Central memory CD8-positive, alpha-beta T cell (primary cell): Measurements from ENCODE around the gene SGPP2.
"Not testable (repeated sequence)": the region's sequence is repeated elsewhere in the genome, so short reads cannot be mapped to it uniquely, and the experiment has no call there.

Experiments used
- ATAC-seq: fragments of 150-1000 bp; cut with Tn5 transposase; replicated peaks from 2 replicates; pipeline ENCODE4 v1.10.0; 2022; ENCODE audit warnings: mild to moderate bottlenecking, moderate FRiP score, moderate number of reproducible peaks; ENCODE audit not compliant: poor library complexity, severe bottlenecking; ENCODE audit errors: extremely low read depth
- DNase-seq, 2 donors: peaks; one replicate each; pipeline ENCODE4 v3.0.0; 2021; ENCODE audit warnings: low spot score in 2 of 2
- H3K27ac Mint-ChIP-seq: one replicate; pipeline ENCODE4 v1.8.0; 2022; ENCODE audit warnings: low read depth, mild to moderate bottlenecking, moderate library complexity, mixed read lengths
- H3K27me3 Mint-ChIP-seq: one replicate; pipeline ENCODE4 v1.8.0; 2022; ENCODE audit warnings: mixed read lengths
- H3K36me3 Mint-ChIP-seq: one replicate; pipeline ENCODE4 v1.8.0; 2022; ENCODE audit warnings: mild to moderate bottlenecking, moderate library complexity, mixed read lengths; ENCODE audit not compliant: insufficient read depth
- H3K4me1 Mint-ChIP-seq: one replicate; pipeline ENCODE4 v1.8.0; 2022; ENCODE audit warnings: mixed read lengths
- H3K4me3 Mint-ChIP-seq: one replicate; pipeline ENCODE4 v1.8.0; 2022; ENCODE audit warnings: mild to moderate bottlenecking, moderate library complexity, mixed read lengths
- H3K9me3 Mint-ChIP-seq: one replicate; pipeline ENCODE4 v1.8.0; 2022; ENCODE audit warnings: mixed read lengths

SGPP2 gene

DNA sequence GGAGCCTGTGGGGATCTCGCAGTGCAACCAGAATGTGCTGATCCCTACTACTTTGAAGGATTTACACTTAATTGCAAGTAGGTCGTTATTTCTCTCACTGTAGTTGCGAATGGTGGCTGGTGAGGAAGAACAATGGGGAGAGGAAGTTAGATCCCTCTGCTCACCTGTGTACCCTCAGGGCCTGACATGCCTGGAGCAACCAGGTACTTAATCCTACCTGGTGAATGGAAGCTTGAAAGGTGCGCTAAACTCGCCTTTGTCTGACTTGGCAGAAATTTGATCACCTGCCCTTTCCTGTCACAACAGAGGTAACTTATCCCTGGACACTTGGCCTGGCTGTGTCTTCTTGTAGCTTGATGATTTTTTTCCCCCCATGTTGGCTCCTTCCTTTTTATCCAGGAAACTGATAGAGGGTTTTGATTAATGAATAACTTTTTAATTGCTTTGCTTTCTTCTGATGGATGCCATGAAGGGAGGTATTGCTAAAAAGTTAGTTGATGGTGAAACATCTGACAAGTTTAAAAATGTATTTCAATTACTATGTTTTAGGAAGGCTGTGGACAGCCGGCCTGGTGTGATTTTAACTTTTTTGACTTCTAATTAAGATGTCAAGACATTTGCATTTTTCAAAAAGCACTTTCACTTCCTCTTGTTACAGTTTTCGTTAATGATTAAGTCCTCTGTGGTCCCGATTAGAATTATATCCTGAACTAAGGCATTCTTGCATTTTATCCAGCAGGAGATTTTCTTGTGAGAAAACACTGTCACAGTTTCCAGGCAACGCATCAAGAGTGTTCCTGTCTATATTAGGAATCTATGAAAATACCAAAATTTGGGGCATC lies 9.2 kb downstream of the SGPP2 start:
- peaks cover 7% of the 10 kb centered on the region for H3K4me1 Mint-ChIP-seq
- no peak for DNase-seq
- H3K36me3 Mint-ChIP-seq = no peaks in the 10 kb centered on the region
- H3K27ac Mint-ChIP-seq = no peak overlapping the region
- no peak for ATAC-seq
- H3K9me3 Mint-ChIP-seq = no peaks in the 10 kb centered on the region
- no peaks in the 10 kb centered on the region for H3K27me3 Mint-ChIP-seq
- H3K4me3 Mint-ChIP-seq = no peak overlapping the region

DNA sequence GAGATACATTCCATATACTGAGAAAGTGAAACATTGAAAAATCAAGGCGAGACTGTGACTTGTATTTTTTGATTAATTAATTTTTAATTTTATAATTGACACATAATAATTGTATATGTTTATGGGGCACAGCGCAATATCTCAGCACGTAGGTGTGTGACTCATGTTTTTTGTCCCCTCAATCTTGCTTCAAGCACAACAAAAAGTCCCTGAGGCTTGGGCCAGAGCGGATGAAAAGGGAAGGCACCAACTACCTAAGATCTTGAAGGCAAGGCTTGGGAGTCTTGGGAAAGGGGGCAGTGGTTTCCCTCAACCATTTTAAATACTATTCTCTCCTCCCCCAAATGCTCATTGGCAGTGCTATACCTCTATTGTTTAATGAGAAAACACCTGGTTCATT lies 9.9 kb downstream of the SGPP2 start:
- ATAC-seq (no peak), DNase-seq (no peak)
- Mint-ChIP-seq H3K27me3 (no peaks in the 10 kb centered on the region), H3K36me3 (no peaks in the 10 kb centered on the region), H3K4me3 (no peak overlapping the region), H3K4me1 (peaks cover 7% of the 10 kb centered on the region), H3K27ac (no peak overlapping the region), H3K9me3 (no peaks in the 10 kb centered on the region)

DNA sequence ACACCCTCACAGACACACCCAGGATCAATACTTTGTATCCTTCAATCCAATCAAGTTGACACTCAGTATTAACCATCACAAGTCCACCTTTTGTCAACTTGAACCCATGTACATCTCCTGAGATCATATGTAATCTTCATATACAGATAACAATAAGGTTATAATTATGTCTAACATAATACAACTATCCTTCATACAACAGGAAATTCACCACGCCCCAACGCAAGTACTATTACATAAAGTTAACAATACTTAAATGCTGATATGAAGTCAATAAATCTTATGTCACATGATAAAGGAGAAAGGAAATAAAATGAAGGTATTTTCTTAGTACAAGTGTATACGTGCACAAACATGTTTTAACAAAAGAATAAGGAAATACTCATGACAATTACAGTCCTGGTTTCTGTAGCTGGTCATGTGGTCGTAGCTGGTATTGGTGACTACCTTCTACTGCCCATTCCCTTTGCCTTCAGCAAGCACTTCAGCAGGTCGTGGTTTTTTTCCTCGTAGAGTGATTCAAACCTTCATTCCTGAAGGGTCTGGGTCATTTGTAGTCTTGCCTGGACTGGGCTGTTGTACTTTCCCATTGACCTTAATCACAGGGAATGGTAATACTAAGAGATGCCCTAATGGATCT lies 11.2 kb downstream of the SGPP2 start:
- H3K27ac Mint-ChIP-seq, H3K4me1 Mint-ChIP-seq, H3K36me3 Mint-ChIP-seq, ATAC-seq, H3K9me3 Mint-ChIP-seq, H3K4me3 Mint-ChIP-seq, H3K27me3 Mint-ChIP-seq, DNase-seq: not testable (repeated sequence)

DNA sequence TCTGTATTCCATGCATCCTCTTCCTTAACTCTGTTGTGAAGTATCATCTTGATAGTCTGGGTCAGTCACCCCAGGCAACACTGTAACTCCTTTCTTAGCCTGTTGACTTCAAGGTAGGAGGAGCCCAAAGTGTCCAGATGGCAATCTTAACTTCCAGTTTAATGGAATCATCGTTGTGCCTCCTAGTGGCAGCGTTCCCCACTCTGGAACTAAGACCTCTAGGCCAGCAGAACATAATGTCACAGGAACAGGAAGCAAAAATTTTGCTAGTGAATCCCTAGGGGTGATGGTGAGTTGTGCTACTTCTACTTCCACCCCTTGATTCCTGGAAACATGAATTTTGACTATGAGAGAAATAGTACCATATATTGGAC lies 11.7 kb downstream of the SGPP2 start:
- Mint-ChIP-seq H3K36me3 (no peaks in the 10 kb centered on the region), H3K4me1 (peaks cover 7% of the 10 kb centered on the region), H3K4me3 (no peak overlapping the region), H3K9me3 (no peaks in the 10 kb centered on the region), H3K27me3 (no peaks in the 10 kb centered on the region), H3K27ac (no peak overlapping the region)
- DNase-seq = no peak
- ATAC-seq = no peak

DNA sequence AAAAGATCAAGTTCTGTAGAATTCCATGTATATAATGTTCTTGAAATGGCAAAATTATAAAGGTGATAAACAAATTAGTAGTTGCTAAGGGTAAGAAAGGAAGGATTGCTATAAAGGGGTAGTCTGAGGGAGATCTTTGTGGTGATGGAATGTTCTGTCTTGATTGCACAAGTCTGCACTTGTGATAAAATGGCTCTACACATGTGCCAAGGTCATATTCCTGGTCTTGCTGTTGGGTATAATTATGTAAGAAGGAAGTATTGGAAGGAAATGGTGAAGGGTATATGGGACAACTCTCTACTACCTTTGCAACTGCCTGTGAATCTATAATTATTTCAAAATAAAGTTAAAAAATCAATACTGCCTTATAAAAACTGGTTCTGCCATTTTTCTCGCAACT lies 15.3 kb downstream of the SGPP2 start:
- DNase-seq (no peak), ATAC-seq (no peak)
- Mint-ChIP-seq H3K27ac (no peak overlapping the region), H3K9me3 (no peaks in the 10 kb centered on the region), H3K4me1 (no peaks in the 10 kb centered on the region), H3K36me3 (no peaks in the 10 kb centered on the region), H3K27me3 (no peaks in the 10 kb centered on the region), H3K4me3 (no peak overlapping the region)

DNA sequence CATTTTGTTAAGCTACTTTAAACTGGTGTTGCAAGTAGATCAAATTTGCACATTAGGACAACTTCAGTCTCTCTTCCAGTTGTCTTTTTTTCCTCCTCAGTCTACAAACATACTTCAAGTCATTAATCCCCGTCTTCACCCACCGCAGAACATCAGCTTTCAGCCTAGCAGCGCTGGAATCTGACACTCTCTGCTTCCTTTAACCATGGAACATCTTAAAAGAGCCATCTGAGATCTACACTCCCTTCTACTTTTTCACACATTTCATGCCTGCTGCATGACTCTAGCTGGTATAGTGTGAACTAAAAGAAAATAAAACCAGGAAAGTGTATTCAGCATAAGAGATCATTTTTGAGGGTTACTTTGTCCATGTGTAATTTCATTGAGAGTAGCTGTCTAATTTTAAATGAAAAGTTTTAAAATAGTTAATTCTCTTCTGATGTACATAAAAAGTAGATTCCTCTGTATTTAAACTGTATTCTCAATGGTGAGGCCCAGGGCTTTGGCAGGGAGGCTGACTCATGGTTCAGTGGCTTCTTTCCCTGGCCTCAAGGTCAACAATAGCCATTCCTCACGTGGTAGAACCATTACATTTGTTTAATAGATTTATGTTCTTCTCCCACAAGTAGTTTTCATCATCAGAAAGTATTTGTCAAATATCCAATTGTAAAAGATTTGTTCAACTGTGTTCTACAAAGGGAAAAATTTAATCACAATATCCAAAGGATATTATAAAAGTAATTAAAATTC lies 16.5 kb downstream of the SGPP2 start:
- Mint-ChIP-seq H3K27me3 (no peaks in the 10 kb centered on the region), H3K36me3 (no peaks in the 10 kb centered on the region), H3K4me3 (no peak overlapping the region), H3K27ac (no peak overlapping the region), H3K4me1 (no peaks in the 10 kb centered on the region), H3K9me3 (no peaks in the 10 kb centered on the region)
- no peak for ATAC-seq
- no peak for DNase-seq

DNA sequence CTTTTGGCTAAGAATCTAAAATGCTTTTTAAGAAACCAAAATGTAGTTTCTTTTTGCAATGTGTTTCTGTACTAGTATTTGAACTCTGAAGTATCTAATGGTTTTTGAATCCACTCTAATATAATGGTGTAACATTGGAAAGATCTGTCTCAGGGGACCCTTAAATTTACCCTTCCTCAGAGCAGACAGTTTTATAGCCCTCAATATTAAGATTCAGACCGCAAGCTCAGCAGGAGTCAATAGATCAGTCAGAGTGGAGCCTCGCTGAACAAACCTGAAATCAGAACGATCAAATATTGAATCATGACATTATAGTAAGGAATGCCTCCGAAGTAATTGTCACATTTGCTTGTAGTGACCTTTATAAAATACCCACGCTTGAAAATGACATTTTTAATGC lies 18.3 kb downstream of the SGPP2 start:
- Mint-ChIP-seq H3K4me1 (no peaks in the 10 kb centered on the region), H3K27ac (no peak overlapping the region), H3K27me3 (no peaks in the 10 kb centered on the region), H3K36me3 (no peaks in the 10 kb centered on the region), H3K9me3 (no peaks in the 10 kb centered on the region), H3K4me3 (no peak overlapping the region)
- no peak for ATAC-seq
- DNase-seq = no peak

DNA sequence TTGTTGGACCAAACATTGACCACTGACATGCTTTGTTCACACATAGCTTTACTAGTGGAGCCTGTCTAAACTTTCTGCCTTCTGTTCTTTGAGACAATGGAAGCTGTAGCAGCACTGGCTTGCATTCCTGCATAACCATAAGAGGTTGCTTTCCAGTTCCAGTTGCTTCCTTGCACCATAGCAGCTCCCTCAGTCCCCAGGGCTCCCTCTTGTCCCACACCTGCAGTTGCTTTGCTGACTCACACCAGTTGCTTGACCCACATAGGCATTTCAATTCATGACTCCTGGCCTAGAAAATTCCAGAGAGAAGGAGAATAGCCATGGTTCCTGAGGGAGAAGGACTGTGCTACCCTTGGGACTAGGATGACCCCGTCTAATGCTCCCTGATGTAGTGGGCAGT lies 20.9 kb downstream of the SGPP2 start:
- Mint-ChIP-seq H3K4me1 (no peaks in the 10 kb centered on the region), H3K27ac (no peak overlapping the region), H3K36me3 (no peaks in the 10 kb centered on the region), H3K4me3 (no peak overlapping the region), H3K9me3 (no peaks in the 10 kb centered on the region), H3K27me3 (no peaks in the 10 kb centered on the region)
- DNase-seq (no peak), ATAC-seq (no peak)

DNA sequence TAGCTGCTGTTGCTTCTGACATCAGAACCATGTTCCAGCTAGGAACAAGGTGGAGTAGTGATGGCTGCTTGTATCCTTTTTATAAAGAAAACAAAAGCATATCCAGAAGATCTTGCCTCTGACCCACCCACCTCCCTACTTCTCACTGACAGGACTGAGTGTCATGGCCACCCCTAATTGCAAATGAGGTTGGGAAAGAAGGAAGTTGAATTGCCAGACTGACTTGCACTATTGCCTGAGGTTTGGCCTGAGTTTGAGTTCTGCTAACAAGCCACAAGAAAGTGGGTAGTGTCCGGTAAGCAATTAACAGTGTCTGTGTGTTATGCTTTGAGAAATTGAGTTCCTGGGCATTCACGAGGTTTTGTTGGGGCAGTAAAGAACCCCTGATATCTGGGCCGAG lies 22.8 kb downstream of the SGPP2 start:
- Mint-ChIP-seq H3K4me1 (no peaks in the 10 kb centered on the region), H3K27ac (no peak overlapping the region), H3K9me3 (no peaks in the 10 kb centered on the region), H3K36me3 (no peaks in the 10 kb centered on the region), H3K4me3 (no peak overlapping the region), H3K27me3 (no peaks in the 10 kb centered on the region)
- no peak for DNase-seq
- no peak for ATAC-seq

DNA sequence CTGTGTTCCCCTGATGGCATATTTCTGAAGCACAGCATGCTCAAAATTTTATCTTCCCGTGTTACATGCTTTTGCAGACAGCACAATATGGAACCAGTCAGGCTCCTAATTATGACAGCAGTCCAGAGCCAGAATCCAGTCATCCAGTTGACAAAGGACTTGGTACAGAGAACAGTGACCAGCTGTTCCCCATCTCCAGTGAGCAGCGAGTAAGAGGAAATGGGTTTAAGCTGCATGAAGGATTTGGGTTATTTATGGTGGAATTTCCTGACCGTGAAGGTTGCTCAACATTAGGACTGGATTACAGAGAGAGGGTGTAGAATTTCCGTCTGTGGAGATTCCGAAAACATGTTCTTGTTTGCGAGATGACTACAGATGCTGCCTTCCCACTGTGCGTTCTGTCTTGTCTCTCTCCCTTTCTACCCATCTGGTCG lies 24.4 kb downstream of the SGPP2 start:
- Mint-ChIP-seq H3K4me3 (no peak overlapping the region), H3K9me3 (no peaks in the 10 kb centered on the region), H3K4me1 (no peaks in the 10 kb centered on the region), H3K27me3 (no peaks in the 10 kb centered on the region), H3K36me3 (no peaks in the 10 kb centered on the region), H3K27ac (no peak overlapping the region)
- no peak for ATAC-seq
- DNase-seq = no peak

DNA sequence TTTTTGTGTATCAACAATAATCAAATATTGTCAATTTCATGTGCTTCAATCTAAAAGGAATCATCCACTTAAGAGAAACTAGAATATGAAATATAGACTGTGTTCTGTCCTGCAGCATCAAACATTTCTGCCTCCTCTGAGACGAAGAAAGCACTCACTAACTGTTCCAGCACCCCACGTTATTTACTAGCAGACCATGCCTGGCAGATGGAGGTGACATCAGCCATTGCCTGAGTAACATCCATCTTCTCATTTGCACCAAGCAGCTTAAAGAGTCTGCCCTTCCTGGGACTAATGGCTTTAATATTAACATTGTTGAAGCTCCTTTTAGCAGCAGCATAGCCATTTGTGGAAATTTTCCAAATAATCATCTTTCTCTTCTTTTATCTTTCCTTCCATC lies 25.7 kb downstream of the SGPP2 start:
- DNase-seq (no peak), ATAC-seq (no peak)
- Mint-ChIP-seq H3K4me1 (no peaks in the 10 kb centered on the region), H3K9me3 (no peaks in the 10 kb centered on the region), H3K27ac (no peak overlapping the region), H3K36me3 (no peaks in the 10 kb centered on the region), H3K4me3 (no peak overlapping the region), H3K27me3 (no peaks in the 10 kb centered on the region)

DNA sequence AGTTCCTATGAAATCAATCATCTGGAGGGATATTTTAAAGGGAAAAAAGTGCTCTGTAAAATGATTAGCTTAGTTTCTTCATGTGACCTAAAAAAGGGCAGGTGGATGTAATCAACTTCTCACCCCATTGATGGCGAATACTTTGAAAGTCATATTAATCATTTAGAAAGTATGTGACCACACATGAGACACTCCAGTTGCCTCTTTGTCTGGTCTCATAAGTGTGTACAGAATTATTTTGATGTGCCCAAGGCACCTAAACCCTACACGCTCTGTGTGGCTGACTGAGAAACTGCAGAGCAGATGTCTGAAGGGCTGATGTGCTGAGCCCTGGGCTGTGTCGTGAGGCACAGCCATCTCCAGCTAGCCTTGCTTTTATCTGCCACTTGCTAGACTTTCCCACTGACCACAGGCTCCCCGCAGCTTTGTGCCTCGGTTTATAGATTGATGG lies 26.9 kb downstream of the SGPP2 start:
- Mint-ChIP-seq H3K27ac (no peak overlapping the region), H3K27me3 (no peaks in the 10 kb centered on the region), H3K4me1 (no peaks in the 10 kb centered on the region), H3K4me3 (no peak overlapping the region), H3K36me3 (no peaks in the 10 kb centered on the region), H3K9me3 (no peaks in the 10 kb centered on the region)
- DNase-seq = no peak
- no peak for ATAC-seq
